A549 (cell line): ENCODE results near the gene ZC3H10. TPM values are rescaled to one million over a fixed set of nuclear protein-coding genes. Genes with fewer than 3 reads are reported as not detected.
A peak's percentile ranks its signal among the peaks of the same experiment; 100 is the strongest.

ENCODE experiments used
- ATAC-seq, 2 experiments: fragments of 200-7000 bp in 1 of 2; fragments of >200 bp in 1 of 2; cut with Nextera tagmentation in 1 of 2; cut with Tn5 transposase in 1 of 2; 3 replicates each; pipeline versions ENCODE4 v1.8.0 to v1.9.1; 2018 to 2020; ENCODE audit warnings: mild to moderate bottlenecking in 1 of 2, moderate library complexity in 1 of 2
- CTCF ChIA-PET: fragments of 300-600 bp; sonication (Branson Sonifier 250); formaldehyde crosslinking; extraction: SDS; loops from one replicate; lab custom pipeline; 2021; ENCODE audit warnings: antibody characterized with exemption, inconsistent platforms; lab: Yijun Ruan, JAX
- POLR2A ChIA-PET: fragments of 350-600 bp; formaldehyde crosslinking; extraction: SDS; loops from one replicate; lab custom pipeline; 2021; ENCODE audit warnings: antibody characterized with exemption, inconsistent platforms; lab: Yijun Ruan, JAX
- DNase-seq, 2 experiments: peaks; one replicate each; pipeline versions ENCODE4 v3.0.0 to v3.0.0-alpha.2; 2011 to 2016; ENCODE audit warnings: low read depth in 1 of 2, low spot score in 1 of 2
- FAIRE-seq: peaks from 2 replicates; lab custom pipeline; 2011; peaks lifted over from hg19 to GRCh38; lab: Jason Lieb, UNC
- H3K27ac ChIP-seq, 2 experiments: fragments of >200 bp; sonication (Bioruptor Twin); formaldehyde crosslinking; 3 replicates each; pipeline ENCODE4 v1.5.1; 2016 to 2017
- H3K4me1 ChIP-seq: fragments of >200 bp; sonication (Bioruptor Twin); formaldehyde crosslinking; 3 replicates; pipeline ENCODE4 v1.6.1; 2016
- H3K4me2 ChIP-seq: fragments of >200 bp; sonication (Bioruptor Twin); formaldehyde crosslinking; 3 replicates; pipeline ENCODE4 v1.6.1; 2016
- H3K4me3 ChIP-seq: fragments of >200 bp; sonication (Bioruptor Twin); formaldehyde crosslinking; 3 replicates; pipeline ENCODE4 v1.5.1; 2016
- H3K9me3 ChIP-seq: fragments of >200 bp; sonication (Bioruptor Twin); formaldehyde crosslinking; 3 replicates; pipeline ENCODE4 v1.6.1; 2016
- CBX8 ChIP-seq: fragments of 200-600 bp; sonication (generic); IDR thresholded peaks from 2 replicates; pipeline ENCODE4 v1.6.1; 2016
- CEBPB ChIP-seq, 2 experiments: fragments of >200 bp in 1 of 2; sonication (Bioruptor Twin) in 1 of 2; formaldehyde crosslinking in 1 of 2; IDR thresholded peaks; 2 replicates each; pipeline ENCODE4 v1.6.1; 2012 to 2016
- E2F6 ChIP-seq: IDR thresholded peaks from 2 replicates; pipeline ENCODE4 v1.6.1; 2012; ENCODE audit warnings: low read depth, borderline replicate concordance
- EHF ChIP-seq: fragments of 250-450 bp; sonication (Bioruptor Pico); IDR thresholded peaks from 2 replicates; pipeline ENCODE4 v1.5.0; 2020; ENCODE audit warnings: mild to moderate bottlenecking
- ESRRA ChIP-seq: fragments of 150-350 bp; IDR thresholded peaks from 2 replicates; pipeline ENCODE4 v1.6.1; 2014; ENCODE audit warnings: mild to moderate bottlenecking, low read length, borderline replicate concordance
- HDAC2 ChIP-seq: fragments of 200-600 bp; sonication (generic); IDR thresholded peaks from 2 replicates; pipeline ENCODE4 v1.6.1; 2016
- HOXB13 ChIP-seq: fragments of 250-450 bp; sonication (Bioruptor Pico); IDR thresholded peaks from 2 replicates; pipeline ENCODE4 v1.5.0; 2020; ENCODE audit warnings: low read depth, mild to moderate bottlenecking, moderate library complexity
- HOXB5 ChIP-seq: fragments of 250-450 bp; sonication (Bioruptor Pico); IDR thresholded peaks from 2 replicates; pipeline ENCODE4 v1.5.0; 2020; ENCODE audit warnings: mild to moderate bottlenecking, moderate library complexity
- KDM1A ChIP-seq: fragments of 200-600 bp; sonication (generic); IDR thresholded peaks from 2 replicates; pipeline ENCODE4 v1.6.1; 2016; ENCODE audit warnings: low read depth, mild to moderate bottlenecking
- MAFK ChIP-seq: fragments of 450-650 bp; IDR thresholded peaks from 2 replicates; pipeline ENCODE4 v1.6.1; 2014; ENCODE audit not compliant: partially characterized antibody
- MAX ChIP-seq: IDR thresholded peaks from 2 replicates; pipeline ENCODE4 v1.6.1; 2012
- MYC ChIP-seq: IDR thresholded peaks from 2 replicates; pipeline ENCODE4 v1.6.1; 2012; ENCODE audit warnings: mild to moderate bottlenecking, inconsistent platforms, low read length, improper control_type of control experiment, borderline replicate concordance
- NFE2L2 ChIP-seq: fragments of 150-350 bp; conservative IDR thresholded peaks from 2 replicates; pipeline ENCODE4 v1.6.1; 2014; ENCODE audit warnings: low read length
- NR3C1 ChIP-seq: fragments of >200 bp; sonication (Bioruptor Twin); formaldehyde crosslinking; IDR thresholded peaks from 3 replicates; pipeline ENCODE4 v1.6.1; 2017
- PHF8 ChIP-seq: fragments of 200-600 bp; sonication (generic); IDR thresholded peaks from 2 replicates; pipeline ENCODE4 v1.6.1; 2016; ENCODE audit warnings: low read depth, mild to moderate bottlenecking, antibody characterized with exemption, moderate library complexity, borderline replicate concordance
- POLR2AphosphoS2 ChIP-seq: conservative IDR thresholded peaks from 2 replicates; pipeline ENCODE4 v1.6.1; 2012; ENCODE audit warnings: low read length, improper control_type of control experiment, inconsistent platforms
- RARB ChIP-seq: fragments of 250-450 bp; sonication (Bioruptor Pico); IDR thresholded peaks from 2 replicates; pipeline ENCODE4 v1.8.0; 2021; ENCODE audit warnings: mild to moderate bottlenecking, moderate library complexity
- RFX5 ChIP-seq: fragments of 450-650 bp; IDR thresholded peaks from 2 replicates; pipeline ENCODE4 v1.7.1; 2014; ENCODE audit warnings: antibody characterized with exemption, mild to moderate bottlenecking, moderate library complexity
- SMC3 ChIP-seq: fragments of >200 bp; sonication (Bioruptor Twin); formaldehyde crosslinking; IDR thresholded peaks from 3 replicates; pipeline ENCODE4 v1.6.1; 2018; ENCODE audit warnings: inconsistent platforms
- TP53 ChIP-seq: fragments of 250-450 bp; sonication (Bioruptor Pico); IDR thresholded peaks from 2 replicates; pipeline ENCODE4 v1.5.0; 2021; ENCODE audit warnings: mild to moderate bottlenecking, moderate library complexity
- ZC3H11A ChIP-seq: fragments of 450-650 bp; IDR thresholded peaks from 2 replicates; pipeline ENCODE4 v1.6.1; 2014; ENCODE audit warnings: antibody characterized with exemption, mild to moderate bottlenecking
- WGBS: methylation state at CpG from one replicate; pipeline ENCODE4 v1.1.6; 2017; ENCODE audit errors: missing lambda C conversion rate; 5-methylcytosine and 5-hydroxymethylcytosine counted together
- polyA plus RNA-seq, 4 experiments: library from polyadenylated mRNA; depleted of rRNA in 3 of 4; stranded (reverse); fragments of >200 nt; fragmentation: RNase III in 1 of 4; extraction: RNeasy Plus Mini Kit Qiagen cat#74134 plus additional on column Dnase treatment in 1 of 4; gene quantifications; 2 replicates in 3 of 4; 3 replicates in 1 of 4; pipeline ENCODE4 v1.2.3, GENCODE V29; 2011 to 2017
- TF ChIP-seq, protein P1 (sequence below): fragments of 150-350 bp; IDR thresholded peaks from 2 replicates; pipeline ENCODE4 v1.6.1; 2014; ENCODE audit warnings: low read depth, mild to moderate bottlenecking, low read length

The ZC3H10 gene
- polyA plus RNA-seq, 2 of the 4 experiments (the other 2 are of a cell fraction) = 2.1 to 3.2 TPM

GRCh38 chr12:56163533-56164344 is 45.7 kb downstream of the ZC3H10 start (continued):
- TF ChIP-seq PHF8 (no peak), MYC (no peak), ZC3H11A (no peak), HDAC2 (no peak), TP53 (0 out of 2 replicates have a peak, but pooled peaks have one; percentile 43), E2F6 (no peak)

- CTCF ChIA-PET = interaction anchor here (0.8 to 9.0 kb wide), 5 partner anchors 10 to 46 kb away, joined by 3 to 83 read pairs (median 5); partner anchors contain the start of genes SMARCC2 and ZC3H10
- no peak for FAIRE-seq
- TF ChIP-seq MAX (no peak), ESRRA (no peak), CEBPB (IDR thresholded peaks at IDR 0.05) (no peak), PHF8 (no peak), POLR2AphosphoS2 (no peak), CBX8 (no peak), NFE2L2 (no peak), KDM1A (no peak), SMC3 (no peak), EHF (CRISPR knock-in tag) (no peak), RFX5 (no peak)
- TF ChIP-seq, protein P1, sequence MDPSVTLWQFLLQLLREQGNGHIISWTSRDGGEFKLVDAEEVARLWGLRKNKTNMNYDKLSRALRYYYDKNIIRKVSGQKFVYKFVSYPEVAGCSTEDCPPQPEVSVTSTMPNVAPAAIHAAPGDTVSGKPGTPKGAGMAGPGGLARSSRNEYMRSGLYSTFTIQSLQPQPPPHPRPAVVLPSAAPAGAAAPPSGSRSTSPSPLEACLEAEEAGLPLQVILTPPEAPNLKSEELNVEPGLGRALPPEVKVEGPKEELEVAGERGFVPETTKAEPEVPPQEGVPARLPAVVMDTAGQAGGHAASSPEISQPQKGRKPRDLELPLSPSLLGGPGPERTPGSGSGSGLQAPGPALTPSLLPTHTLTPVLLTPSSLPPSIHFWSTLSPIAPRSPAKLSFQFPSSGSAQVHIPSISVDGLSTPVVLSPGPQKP = no peak
- TF ChIP-seq, all 56 proteins: peak for 0
- 96% methylated on average over 17 of the region's 17 CpGs for WGBS
- Histone ChIP-seq H3K9me3 (no peaks in the 10 kb centered on the region), H3K27ac (no peak overlapping the region), H3K4me1 (peaks cover 27% of the 10 kb centered on the region), H3K4me3 (no peak overlapping the region), H3K4me2 (no peak overlapping the region)
- POLR2A ChIA-PET = no interaction called here
- peak; percentile 1 to 5; a peak in 3 of 6 replicates for ATAC-seq
- no peak for DNase-seq
These were observed 46.3 kb downstream of the ZC3H10 start for GRCh38 chr12:56164345-56164729.

DNA sequence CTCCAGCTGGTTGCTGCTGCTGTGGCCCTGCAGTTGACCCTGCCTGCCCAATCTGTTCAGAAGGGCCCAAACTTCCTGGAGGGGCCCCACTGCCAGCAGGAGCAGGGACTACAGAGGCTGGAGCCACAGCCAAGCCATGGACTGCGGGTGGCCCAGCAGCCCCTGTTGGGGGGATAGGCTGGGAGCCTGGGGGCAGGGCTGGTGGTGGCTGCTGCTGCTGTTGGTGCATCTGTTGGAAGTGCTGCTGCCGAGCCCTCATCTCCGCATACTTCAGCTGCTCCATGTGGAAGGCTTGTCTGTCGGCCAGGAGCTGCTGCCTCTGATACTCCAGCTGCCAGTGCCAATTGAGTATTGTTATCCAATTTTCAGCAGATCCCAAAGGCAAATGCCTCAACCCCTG is 47.3 kb downstream of the ZC3H10 start:
- Histone ChIP-seq H3K27ac (no peak overlapping the region), H3K9me3 (no peaks in the 10 kb centered on the region), H3K4me2 (no peak overlapping the region), H3K4me3 (no peak overlapping the region), H3K4me1 (peaks cover 18% of the 10 kb centered on the region)
- TF ChIP-seq NR3C1 (no peak), POLR2AphosphoS2 (peak; percentile 85; the same call in 1 of the 2 replicates)
- no peak for DNase-seq
- peak; percentile 6 to 17; a peak in 3 of 6 replicates for ATAC-seq
- no peak for FAIRE-seq
- CTCF ChIA-PET = interaction anchor here (1.0 to 9.0 kb wide), 9 partner anchors 9 to 47 kb away, joined by 3 to 83 read pairs (median 5); partner anchors contain the start of genes ESYT1, SMARCC2 and ZC3H10
- POLR2A ChIA-PET = interaction anchor here (0.9 kb wide), 1 partner anchor 37 kb away, joined by 4 read pairs; the partner anchor contains the start of gene ESYT1
- 89% methylated on average over 4 of the region's 4 CpGs for WGBS

DNA sequence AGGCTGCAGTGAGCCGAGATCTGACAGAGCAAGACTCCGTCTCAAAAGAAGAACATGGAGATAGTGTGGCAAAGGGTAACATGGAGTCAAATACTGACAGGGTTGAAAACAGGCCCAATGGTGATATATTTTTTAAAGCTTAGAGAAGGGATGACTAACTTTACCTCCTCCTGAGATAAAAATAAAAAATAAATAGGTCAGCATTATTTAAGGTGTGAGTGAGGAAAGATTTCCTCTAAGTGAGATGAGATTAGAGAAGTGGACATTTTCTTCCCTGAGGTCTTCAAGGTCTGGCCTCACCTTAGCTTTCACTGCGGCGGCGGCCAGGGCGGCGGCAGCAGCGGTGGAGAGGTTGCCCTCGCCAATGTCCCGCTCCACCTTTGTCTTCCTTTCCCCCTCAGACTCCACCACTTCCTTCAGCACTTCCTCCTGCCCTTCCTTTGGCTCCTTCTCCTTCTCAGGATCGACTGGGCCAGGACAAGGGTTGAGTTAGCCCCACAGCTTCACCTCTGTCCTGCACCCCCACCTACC is 51.2 kb downstream of the ZC3H10 start:
- Histone ChIP-seq H3K9me3 (no peaks in the 10 kb centered on the region), H3K4me1 (no peaks in the 10 kb centered on the region), H3K27ac (no peak overlapping the region), H3K4me3 (no peak overlapping the region), H3K4me2 (no peak overlapping the region)
- POLR2A ChIA-PET = no interaction called here
- 93% methylated on average over 11 of the region's 11 CpGs for WGBS
- peak; percentile 86 for TF ChIP-seq MAFK
- no peak for TF ChIP-seq RARB (CRISPR knock-in tag)
- no peak for TF ChIP-seq HOXB13 (CRISPR knock-in tag)
- no peak for TF ChIP-seq HOXB5 (CRISPR knock-in tag)
- no peak for DNase-seq
- no peak for ATAC-seq
- CTCF ChIA-PET = interaction anchor here (0.8 to 5.1 kb wide), 4 partner anchors 10 to 50 kb away, joined by 3 to 42 read pairs (median 11); partner anchors contain the start of genes SMARCC2 and ZC3H10
- no peak for FAIRE-seq
